SK-N-MC (cell line): Measurements from ENCODE around the gene OR52W1.

ENCODE experiments used
- DNase-seq: peaks from one replicate; pipeline ENCODE4 v3.0.0-alpha.2; 2011; ENCODE audit warnings: low read depth, low spot score
- H3K27ac ChIP-seq: fragments of 200-600 bp; sonication (generic); 2 replicates; pipeline ENCODE4 v1.5.1; 2016; ENCODE audit warnings: mixed run types
- H3K36me3 ChIP-seq: fragments of 200-600 bp; sonication (generic); 2 replicates; pipeline ENCODE4 v1.6.1; 2017; ENCODE audit warnings: antibody characterized with exemption, low read length, mixed read lengths; ENCODE audit not compliant: insufficient read depth
- H3K4me3 ChIP-seq: fragments of 200-600 bp; sonication (generic); 2 replicates; pipeline ENCODE4 v1.5.1; 2016
- H3K9ac ChIP-seq: fragments of 200-600 bp; sonication (generic); 2 replicates; pipeline ENCODE4 v1.8.0; 2017; ENCODE audit warnings: mixed run types, mixed read lengths; ENCODE audit not compliant: insufficient read length
- H3K9me3 ChIP-seq: fragments of 200-600 bp; sonication (generic); 2 replicates; pipeline ENCODE4 v1.6.1; 2017; ENCODE audit warnings: low read depth, mild to moderate bottlenecking, antibody characterized with exemption, low read length, moderate library complexity, mixed read lengths
- EZH2 ChIP-seq: fragments of 200-600 bp; sonication (generic); IDR thresholded peaks from one replicate; pipeline ENCODE4 v1.6.1; 2017; ENCODE audit warnings: antibody characterized with exemption
- FOXP2 ChIP-seq: optimal IDR thresholded peaks from 2 replicates; pipeline ENCODE3; 2011; ENCODE audit warnings: mild to moderate bottlenecking, moderate library complexity; ENCODE audit not compliant: insufficient read depth; ENCODE audit errors: extremely low read length, control extremely low read depth
- POLR2AphosphoS5 ChIP-seq: IDR thresholded peaks from 2 replicates; pipeline ENCODE4 v1.6.1; 2012; ENCODE audit warnings: mild to moderate bottlenecking, low read depth, low read length, borderline replicate concordance

The OR52W1 gene, protein sequence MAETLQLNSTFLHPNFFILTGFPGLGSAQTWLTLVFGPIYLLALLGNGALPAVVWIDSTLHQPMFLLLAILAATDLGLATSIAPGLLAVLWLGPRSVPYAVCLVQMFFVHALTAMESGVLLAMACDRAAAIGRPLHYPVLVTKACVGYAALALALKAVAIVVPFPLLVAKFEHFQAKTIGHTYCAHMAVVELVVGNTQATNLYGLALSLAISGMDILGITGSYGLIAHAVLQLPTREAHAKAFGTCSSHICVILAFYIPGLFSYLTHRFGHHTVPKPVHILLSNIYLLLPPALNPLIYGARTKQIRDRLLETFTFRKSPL

GRCh38 chr11:6199174-6199810, at the start of gene OR52W1:
Gene OR52W1 (plus strand): TSS chr11:6199224. CDS start chr11:6199224, 0 bp downstream.
- Histone ChIP-seq H3K9me3 (no peaks in the 10 kb centered on the region), H3K9ac (no peak within 1 kb of the TSS), H3K27ac (no peak within 1 kb of the TSS), H3K36me3 (no peaks in the 10 kb centered on the region), H3K4me3 (no peak within 1 kb of the TSS)
- TF ChIP-seq POLR2AphosphoS5: no peak
- TF ChIP-seq EZH2: no peak
- no peak for DNase-seq

DNA sequence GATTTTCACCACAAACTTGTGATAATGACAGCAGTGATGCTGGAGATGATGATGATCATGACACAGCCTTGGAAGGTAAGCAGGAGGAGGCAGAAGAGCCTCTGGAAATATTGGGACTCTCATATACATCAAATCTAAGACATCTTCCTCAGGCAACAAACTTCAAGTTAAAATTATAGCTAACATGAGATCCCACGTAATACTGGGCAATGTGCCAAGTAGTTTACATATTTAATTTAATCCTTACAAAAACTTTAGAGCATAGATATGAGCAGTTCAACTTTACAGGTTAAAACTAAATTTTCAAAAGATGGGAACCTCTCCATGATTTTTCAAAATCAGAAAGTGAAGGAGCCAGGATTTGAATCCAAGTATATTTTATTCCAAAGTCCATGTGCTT, 47.9 kb upstream of the OR52W1 start:
- H3K4me3 ChIP-seq: no peak overlapping the region
- DNase-seq: no peak
- H3K36me3 ChIP-seq: no peaks in the 10 kb centered on the region
- H3K9ac ChIP-seq: no peak overlapping the region
- TF ChIP-seq POLR2AphosphoS5 (no peak), FOXP2 (no peak), EZH2 (no peak)
- H3K27ac ChIP-seq: no peak overlapping the region
- no peaks in the 10 kb centered on the region for H3K9me3 ChIP-seq

DNA sequence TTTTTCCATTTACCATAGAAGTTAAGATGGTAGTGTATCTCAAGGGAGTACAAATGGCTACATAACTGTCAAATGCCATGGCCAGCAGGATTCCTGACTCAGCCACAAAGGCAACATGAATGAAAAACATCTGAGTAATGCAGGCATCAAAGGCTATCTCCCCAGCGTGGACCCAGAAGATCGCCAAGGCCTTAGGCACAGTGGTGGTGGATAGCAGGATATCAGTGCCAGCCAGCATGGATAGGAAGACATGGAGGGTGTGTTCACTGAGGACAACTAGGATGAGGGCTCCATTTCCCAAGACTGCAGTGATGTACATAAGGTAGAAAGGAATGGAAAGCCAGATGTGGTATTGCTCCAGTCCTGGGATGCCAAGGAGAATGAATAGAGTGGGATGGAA, 46.9 kb upstream of the OR52W1 start:
- no peak overlapping the region for H3K9ac ChIP-seq
- DNase-seq: no peak
- no peak for TF ChIP-seq POLR2AphosphoS5
- H3K9me3 ChIP-seq: no peaks in the 10 kb centered on the region
- no peak overlapping the region for H3K27ac ChIP-seq
- no peak overlapping the region for H3K4me3 ChIP-seq
- H3K36me3 ChIP-seq: no peaks in the 10 kb centered on the region

DNA sequence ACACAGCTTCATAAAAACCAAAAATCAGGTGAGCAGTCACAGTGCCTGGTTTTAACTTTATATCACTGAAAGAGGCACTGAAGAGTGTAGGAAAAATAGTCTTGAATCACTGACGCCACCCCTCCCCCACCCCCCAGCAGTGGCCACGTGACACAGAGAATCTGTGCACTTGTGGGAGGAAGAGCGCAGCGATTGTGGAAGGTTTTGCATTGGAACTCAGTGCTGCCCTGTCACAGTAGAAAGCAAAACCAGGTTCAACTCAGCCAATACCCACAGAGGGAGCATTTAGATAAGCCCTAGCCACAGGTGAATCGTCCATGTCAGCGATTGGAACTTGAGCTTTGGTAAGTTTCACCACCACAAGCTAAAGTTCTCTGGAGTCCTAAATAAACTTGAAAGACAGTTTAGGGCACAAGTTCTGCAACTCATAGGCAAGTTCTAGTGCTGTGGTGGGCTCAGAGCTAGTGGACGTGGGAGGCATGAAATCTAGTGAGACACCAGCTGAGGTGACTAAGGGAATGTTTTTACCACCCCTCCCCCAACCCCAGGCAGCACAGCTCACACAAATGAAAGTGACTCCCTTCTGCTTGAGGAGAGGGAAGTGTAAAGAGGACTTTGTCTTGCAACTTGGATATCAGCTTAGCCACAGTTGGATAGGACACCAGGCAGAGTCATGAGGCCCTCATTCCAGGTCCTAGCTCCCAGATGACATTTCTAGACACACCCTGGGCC, 42.2 kb upstream of the OR52W1 start:
- Histone ChIP-seq H3K27ac (no peak overlapping the region), H3K9ac (no peak overlapping the region), H3K9me3 (no peaks in the 10 kb centered on the region), H3K36me3 (no peaks in the 10 kb centered on the region), H3K4me3 (no peak overlapping the region)
- DNase-seq: no peak
- TF ChIP-seq EZH2: no peak
- no peak for TF ChIP-seq POLR2AphosphoS5
- TF ChIP-seq FOXP2: no peak

DNA sequence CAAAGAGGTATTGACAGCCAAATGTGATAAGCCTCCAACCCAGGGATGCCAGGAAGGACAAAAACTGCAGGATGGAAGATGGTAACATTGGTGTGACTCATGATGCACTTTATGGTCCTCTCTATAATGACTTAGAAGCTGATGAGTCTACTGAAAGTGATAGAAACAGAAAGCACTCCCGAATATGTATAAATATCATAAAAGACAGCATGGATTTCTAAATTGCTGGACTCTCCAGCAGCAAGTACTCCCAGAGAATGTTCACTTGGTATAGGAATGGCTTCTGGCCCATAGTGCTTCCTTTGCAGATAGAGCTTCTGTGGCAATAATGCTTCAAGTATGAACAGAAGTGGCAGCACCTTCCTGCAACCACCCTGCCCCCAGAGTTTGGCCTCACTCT, 28.8 kb upstream of the OR52W1 start, which contains the start of gene OR52B2:
TSS of gene OR52B2 (minus strand) at position 101 of the 400 bp plus-strand sequence. CDS start at position 101, 0 bp downstream.
- H3K4me3 ChIP-seq: no peak within 1 kb of the TSS
- DNase-seq: no peak
- no peaks in the 10 kb centered on the region for H3K9me3 ChIP-seq
- no peak within 1 kb of the TSS for H3K27ac ChIP-seq
- H3K36me3 ChIP-seq: no peaks in the 10 kb centered on the region
- TF ChIP-seq POLR2AphosphoS5 (no peak), EZH2 (no peak), FOXP2 (no peak)
- no peak within 1 kb of the TSS for H3K9ac ChIP-seq

DNA sequence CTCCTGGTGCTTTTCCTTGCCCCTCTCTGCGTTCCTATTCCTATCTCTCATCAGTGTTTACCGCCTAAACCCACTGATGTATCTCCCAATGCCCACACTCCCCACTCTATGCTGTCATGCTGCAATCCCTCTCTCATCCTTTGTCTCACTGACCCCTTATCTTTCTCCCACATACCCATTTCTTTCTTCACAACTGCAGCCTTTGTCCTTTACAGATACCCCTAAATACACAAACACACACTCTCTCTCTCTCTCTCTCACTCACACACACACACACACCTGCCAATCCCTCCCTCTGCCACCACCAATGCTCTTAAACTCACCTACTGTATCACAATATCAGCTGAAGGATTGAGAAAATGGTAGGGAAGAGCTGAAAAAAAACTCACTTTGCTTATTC, 23.6 kb upstream of the OR52W1 start:
- no peak for DNase-seq
- Histone ChIP-seq H3K9me3 (no peaks in the 10 kb centered on the region), H3K4me3 (no peak overlapping the region), H3K9ac (no peak overlapping the region), H3K36me3 (no peaks in the 10 kb centered on the region), H3K27ac (no peak overlapping the region)
- TF ChIP-seq POLR2AphosphoS5 (no peak), EZH2 (no peak), FOXP2 (no peak)

- DNase-seq: no peak
- no peak for TF ChIP-seq POLR2AphosphoS5
- TF ChIP-seq FOXP2: no peak
- TF ChIP-seq EZH2: no peak
- Histone ChIP-seq H3K27ac (no peak overlapping the region), H3K4me3 (no peak overlapping the region), H3K9me3 (no peaks in the 10 kb centered on the region), H3K9ac (no peak overlapping the region), H3K36me3 (no peaks in the 10 kb centered on the region)
Measured at GRCh38 chr11:6191742-6192141, 7.3 kb upstream of the OR52W1 start.

DNA sequence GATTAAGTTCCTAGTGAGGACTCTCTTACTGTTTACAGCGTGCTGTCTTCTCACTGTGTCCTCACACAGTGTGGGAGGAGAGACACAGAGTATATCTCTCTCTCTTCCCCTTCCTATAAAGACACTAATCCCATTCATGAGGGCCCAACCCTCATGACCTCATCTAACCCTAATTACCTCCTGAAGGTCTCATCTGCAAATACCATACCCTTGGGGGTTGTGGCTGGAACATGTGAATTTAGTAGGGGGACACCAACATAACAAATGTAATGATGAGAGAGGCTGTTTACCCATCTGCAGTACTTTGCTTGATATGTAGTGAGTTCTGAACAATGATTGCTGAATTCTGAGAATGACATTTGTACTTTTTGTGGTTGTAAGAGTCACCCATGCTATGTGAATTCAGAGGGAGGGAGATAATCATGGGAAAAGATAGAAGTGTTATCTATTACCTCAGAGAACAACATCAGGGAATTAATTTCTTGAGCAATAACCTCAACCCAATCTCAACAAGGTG, 4.9 kb upstream of the OR52W1 start:
- DNase-seq: no peak
- H3K4me3 ChIP-seq: no peak overlapping the region
- TF ChIP-seq EZH2 (no peak), FOXP2 (no peak), POLR2AphosphoS5 (no peak)
- no peak overlapping the region for H3K27ac ChIP-seq
- H3K9ac ChIP-seq: no peak overlapping the region
- H3K36me3 ChIP-seq: no peaks in the 10 kb centered on the region
- H3K9me3 ChIP-seq: no peaks in the 10 kb centered on the region
